ENCODE data around the gene CLECL1.

The CLECL1 gene

GRCh38 chr12:9673404-9674225, 59.3 kb downstream of the CLECL1 start:
- H3K4me3 ChIP-seq (ENCODE audit: low read depth, low read length) = no peak overlapping the region
- TF ChIP-seq CTCF (IDR thresholded peaks at IDR 0.05; ENCODE audit: control insufficient read depth, extremely low read depth, insufficient read depth) = no peak
- peak; percentile 3 for DNase-seq (ENCODE audit: low read depth)

Measured in LNCaP clone FGC (cell line).